GM19099 (cell line): ENCODE measurements around the gene TSPAN3.

Experiments used
- POLR2A ChIP-seq: IDR thresholded peaks from 3 replicates; pipeline ENCODE4 v1.6.1; 2011; ENCODE audit warnings: low read depth; ENCODE audit not compliant: insufficient read length; ENCODE audit errors: extremely low read depth

The TSPAN3 gene

DNA sequence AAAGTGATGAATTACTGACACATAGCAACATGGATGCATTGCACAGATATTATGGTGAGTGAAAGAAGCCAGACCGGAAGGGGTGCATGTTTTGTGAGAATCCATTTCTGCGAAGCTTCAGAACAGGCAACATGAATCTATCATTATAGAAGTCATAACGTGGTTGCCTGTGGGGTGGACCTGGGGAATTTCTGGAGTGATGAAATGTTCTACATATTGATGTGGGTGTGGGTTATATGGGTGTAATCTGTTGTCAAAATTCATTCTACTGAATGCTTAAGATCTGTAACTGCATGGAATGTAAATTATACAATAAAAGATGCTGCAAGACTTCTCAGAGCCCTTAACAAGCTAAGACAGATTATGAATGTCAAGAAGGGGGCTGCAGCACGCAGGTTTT lies 25.2 kb upstream of the TSPAN3 start:
- no peak for TF ChIP-seq POLR2A

DNA sequence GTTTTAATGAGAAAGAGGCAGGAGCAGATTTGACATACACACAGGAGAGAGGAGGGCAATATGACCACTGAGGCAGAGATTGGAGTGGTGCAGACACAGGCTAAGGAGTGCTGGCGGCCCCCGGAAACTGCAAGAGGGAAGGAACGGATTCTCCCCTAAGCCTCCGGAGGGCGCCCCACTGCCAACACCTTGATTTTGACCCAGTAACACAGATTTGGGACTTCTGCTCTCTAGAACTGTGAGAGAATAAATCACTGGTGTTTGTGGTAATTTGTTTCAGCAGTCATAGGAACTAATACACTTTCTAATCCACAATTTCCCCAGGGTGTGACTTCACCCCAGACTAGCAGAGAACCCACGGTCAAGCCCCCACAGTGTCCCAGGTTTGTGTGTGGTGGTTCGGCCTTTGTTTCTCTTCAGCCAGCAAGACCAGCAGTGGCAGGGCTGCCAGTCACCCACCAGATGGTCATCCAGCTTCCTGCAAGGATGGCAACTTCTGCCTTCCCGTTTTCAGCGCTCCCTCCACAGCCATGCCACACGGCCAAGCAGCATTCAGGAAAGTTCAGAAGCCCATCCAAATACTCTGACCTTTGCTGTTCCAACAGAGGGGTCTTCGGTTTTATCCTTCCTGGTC lies 23.6 kb upstream of the TSPAN3 start:
- no peak for TF ChIP-seq POLR2A

- no peak for TF ChIP-seq POLR2A
These were observed 22.5 kb upstream of the TSPAN3 start for GRCh38 chr15:77093436-77093835.

GRCh38 chr15:77091097-77091496 lies 20.2 kb upstream of the TSPAN3 start:
- TF ChIP-seq POLR2A: no peak

- no peak for TF ChIP-seq POLR2A
These were observed 16.3 kb upstream of the TSPAN3 start for GRCh38 chr15:77087213-77087612.

DNA sequence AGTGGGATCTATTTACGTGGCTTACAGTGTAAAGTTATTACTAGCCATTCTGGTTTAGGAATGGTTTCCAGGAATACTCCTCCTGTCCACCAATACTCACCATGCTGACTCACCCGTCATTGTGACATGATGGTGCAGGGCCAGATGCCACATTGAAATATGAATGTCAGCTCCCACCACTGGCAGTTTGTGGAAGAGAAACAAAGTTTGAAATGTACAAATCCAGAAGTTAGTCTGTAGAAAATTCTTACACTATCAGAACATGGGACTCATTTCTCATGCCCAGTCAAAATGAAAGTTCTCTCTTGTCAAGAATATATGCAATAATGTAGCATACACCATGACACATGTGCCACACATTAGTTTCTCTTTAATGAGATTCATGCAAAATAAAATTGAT lies 14.4 kb upstream of the TSPAN3 start:
- no peak for TF ChIP-seq POLR2A

- no peak for TF ChIP-seq POLR2A
These were observed 13.5 kb upstream of the TSPAN3 start for GRCh38 chr15:77084436-77084835.

- TF ChIP-seq POLR2A: peak; percentile 34
These were observed 12.7 kb upstream of the TSPAN3 start for GRCh38 chr15:77083381-77084160.

- no peak for TF ChIP-seq POLR2A
These were observed 11.1 kb upstream of the TSPAN3 start for GRCh38 chr15:77081971-77082370.

- TF ChIP-seq POLR2A: no peak
These were observed 5.5 kb upstream of the TSPAN3 start for GRCh38 chr15:77076323-77076915.

DNA sequence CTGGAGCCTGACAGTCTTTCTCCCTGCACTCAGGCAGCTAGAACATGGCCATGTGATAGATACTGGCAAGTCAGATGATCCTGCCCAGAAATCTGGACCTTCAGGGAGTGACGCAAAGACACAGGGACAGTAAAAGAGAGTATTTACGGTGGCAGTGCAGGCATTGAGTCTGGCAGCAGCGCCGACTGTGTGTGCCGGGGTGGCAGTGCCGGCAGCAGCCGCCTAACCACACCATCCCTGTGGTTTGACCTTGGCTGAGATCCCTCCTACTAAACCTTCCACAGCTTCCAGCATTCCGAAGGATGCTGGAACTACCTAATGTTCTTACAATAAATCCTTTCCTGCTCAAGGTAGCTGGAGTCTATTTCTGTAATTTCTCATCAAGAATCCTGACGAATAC lies 4.6 kb upstream of the TSPAN3 start:
- TF ChIP-seq POLR2A: no peak

- no peak for TF ChIP-seq POLR2A
These were observed 3.4 kb upstream of the TSPAN3 start for GRCh38 chr15:77074350-77074749.

- no peak for TF ChIP-seq POLR2A
These were observed 655 bp upstream of the TSPAN3 start for GRCh38 chr15:77071305-77072223.

DNA sequence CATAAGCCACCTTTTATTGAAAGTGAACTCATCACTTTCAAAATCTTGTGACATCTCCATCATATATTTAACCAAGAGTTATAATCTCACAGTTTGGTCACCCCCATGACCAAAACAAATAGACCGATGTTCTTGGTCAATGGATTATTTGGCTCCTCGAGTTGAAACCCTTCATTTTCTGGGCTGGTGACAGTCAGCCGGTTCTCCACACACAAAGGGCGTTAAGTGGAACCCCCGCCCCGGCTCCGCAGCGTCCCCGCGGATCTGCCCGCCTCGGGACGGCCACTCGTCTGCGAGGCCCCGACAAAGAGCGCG lies 772 bp downstream of the TSPAN3 start:
- TF ChIP-seq POLR2A: no peak

- no peak for TF ChIP-seq POLR2A
These were observed 1.3 kb downstream of the TSPAN3 start for GRCh38 chr15:77069521-77070121.
